Esophagus muscularis mucosa (tissue), 4 donors: ENCODE data around the gene FUCA1. TPM values are rescaled to one million over a fixed set of nuclear protein-coding genes. Genes with fewer than 3 reads are reported as not detected.
"Not testable (repeated sequence)": the region's sequence is repeated elsewhere in the genome, so short reads cannot be mapped to it uniquely, and the experiment has no call there.

Experiments
- DNase-seq: peaks from one replicate; pipeline ENCODE4 v3.0.0-alpha.2; 2017; ENCODE audit errors: extremely low spot score
- H3K27ac ChIP-seq, 4 donors: fragments of 200-600 bp; sonication (generic); replicated peaks in 1 of 4; 1 replicate in 3 of 4; 2 replicates in 1 of 4; pipeline ENCODE4 v1.5.1; 2016 to 2019; ENCODE audit warnings: mild to moderate bottlenecking in 1 of 4
- H3K27me3 ChIP-seq, 4 donors: fragments of 200-600 bp; sonication (generic); one replicate each; pipeline versions ENCODE4 v1.5.1 to v1.6.0; 2016 to 2019
- H3K36me3 ChIP-seq, 4 donors: fragments of 200-600 bp; sonication (generic); one replicate each; pipeline ENCODE4 v1.5.1; 2016 to 2019
- H3K4me1 ChIP-seq, 4 donors: fragments of 200-600 bp; sonication (generic); one replicate each; pipeline ENCODE4 v1.5.1; 2016 to 2019
- H3K4me3 ChIP-seq, 4 donors: fragments of 200-600 bp; sonication (generic); 1 replicate in 2 of 4; 2 replicates in 2 of 4; pipeline ENCODE4 v1.5.1; 2016 to 2019; ENCODE audit warnings: mild to moderate bottlenecking in 4 of 4, moderate library complexity in 1 of 4
- H3K9me3 ChIP-seq, 4 donors: fragments of 200-600 bp; sonication (generic); 1 replicate in 3 of 4; 2 replicates in 1 of 4; pipeline ENCODE4 v1.5.1; 2016 to 2019
- CTCF ChIP-seq, 3 experiments: fragments of 200-600 bp in 2 of 3; fragments of 450-650 bp in 1 of 3; sonication (generic) in 2 of 3; IDR thresholded peaks; one replicate each; pipeline ENCODE4 v1.5.1; 2017 to 2019; ENCODE audit warnings: antibody characterized with exemption in 3 of 3, mild to moderate bottlenecking in 2 of 3, moderate library complexity in 1 of 3
- EP300 ChIP-seq: sonication (generic); formaldehyde crosslinking; IDR thresholded peaks from one replicate; pipeline ENCODE4 v1.6.1; 2017; ENCODE audit warnings: antibody characterized with exemption
- POLR2A ChIP-seq: fragments of 450-650 bp; IDR thresholded peaks from one replicate; pipeline ENCODE4 v1.6.1; 2017; ENCODE audit warnings: antibody characterized with exemption, moderate library complexity, mild to moderate bottlenecking, low read depth
- POLR2AphosphoS5 ChIP-seq, 2 donors: sonication (generic); formaldehyde crosslinking; IDR thresholded peaks; one replicate each; pipeline ENCODE4 v1.6.1; 2017; ENCODE audit warnings: antibody characterized with exemption in 2 of 2
- WGBS: methylation state at CpG from one replicate; pipeline ENCODE4 v1.1.5; 2018; 5-methylcytosine and 5-hydroxymethylcytosine counted together
- intact Hi-C: fragments of 100-400 bp; cut with DNase I; formaldehyde crosslinking; loops from one replicate; pipeline ENCODE4 v1.15.1; 2023
- total RNA-seq, 4 donors: library from RNA; depleted of rRNA; stranded (reverse); fragments of >200 nt; gene quantifications; one replicate each; pipeline versions ENCODE4 v1.1.0 to v1.2.1, GENCODE V29; 2016

FUCA1 gene
- total RNA-seq, 4 donors from 2014 or later, result 20.0 to 25.9 (median 25.2) TPM

GRCh38 chr1:23848673-23849616, 19.1 kb downstream of the FUCA1 start:
- no peak for DNase-seq
- H3K4me1 ChIP-seq, result peaks cover 0 to 12% (median 1%) of the 10 kb centered on the region in 4 donors
- no peaks in the 10 kb centered on the region for H3K27me3 ChIP-seq
- H3K4me3 ChIP-seq, result no peak overlapping the region
- peaks cover 14 to 60% (median 37%) of the 10 kb centered on the region in 4 donors for H3K36me3 ChIP-seq
- WGBS, result 84% methylated on average over 12 of the region's 12 CpGs
- TF ChIP-seq POLR2AphosphoS5 (IDR thresholded peaks at IDR 0.05), result peak in 1 of 2 donors; percentile 14
- TF ChIP-seq EP300, result no peak
- no peak for TF ChIP-seq POLR2A
- no peaks in the 10 kb centered on the region for H3K9me3 ChIP-seq
- intact Hi-C loops, result no loop called here
- H3K27ac ChIP-seq, result peak overlapping the region; percentile 24 to 56 (median 48)

- H3K4me3 ChIP-seq, H3K27ac ChIP-seq, intact Hi-C loops, H3K9me3 ChIP-seq, H3K27me3 ChIP-seq, DNase-seq: not testable (repeated sequence)
- Histone ChIP-seq H3K4me1 (peaks cover 0 to 12% (median 1%) of the 10 kb centered on the region in 4 donors), H3K36me3 (peaks cover 14 to 60% (median 37%) of the 10 kb centered on the region in 4 donors)
- 94% methylated on average over 2 of the region's 2 CpGs for WGBS
These were observed 20.5 kb downstream of the FUCA1 start for GRCh38 chr1:23847482-23848095.

DNA sequence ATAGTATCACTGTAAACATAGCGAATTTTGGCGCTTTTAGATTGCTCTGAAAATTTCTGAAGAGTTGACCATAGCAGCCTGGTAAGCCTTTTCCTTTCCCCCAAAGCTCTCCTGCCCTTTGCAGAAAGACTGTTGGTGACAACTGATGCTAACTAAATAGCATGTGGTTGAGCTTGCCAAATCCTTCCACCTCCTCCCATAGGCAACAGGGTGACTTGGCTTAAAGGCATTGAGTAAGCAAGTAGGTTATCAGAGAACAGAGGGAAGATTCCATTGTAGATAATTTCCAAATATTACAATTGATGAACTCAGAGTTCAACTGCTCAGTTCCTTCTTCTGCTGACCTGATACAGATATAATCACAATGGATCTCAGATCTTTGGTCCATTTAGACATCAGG, 22.9 kb downstream of the FUCA1 start:
- Histone ChIP-seq H3K4me1 (peaks cover 0 to 12% (median 1%) of the 10 kb centered on the region in 4 donors), H3K27me3 (no peaks in the 10 kb centered on the region), H3K9me3 (no peaks in the 10 kb centered on the region), H3K4me3 (no peak overlapping the region), H3K27ac (no peak overlapping the region), H3K36me3 (peaks cover 14 to 48% (median 34%) of the 10 kb centered on the region in 4 donors)
- no peak for DNase-seq
- 100% methylated on average over 2 of the region's 2 CpGs for WGBS
- TF ChIP-seq POLR2A (no peak), EP300 (no peak), CTCF (IDR thresholded peaks at IDR 0.05) (no peak), POLR2AphosphoS5 (IDR thresholded peaks at IDR 0.05) (no peak)
- intact Hi-C loops, result no loop called here

DNA sequence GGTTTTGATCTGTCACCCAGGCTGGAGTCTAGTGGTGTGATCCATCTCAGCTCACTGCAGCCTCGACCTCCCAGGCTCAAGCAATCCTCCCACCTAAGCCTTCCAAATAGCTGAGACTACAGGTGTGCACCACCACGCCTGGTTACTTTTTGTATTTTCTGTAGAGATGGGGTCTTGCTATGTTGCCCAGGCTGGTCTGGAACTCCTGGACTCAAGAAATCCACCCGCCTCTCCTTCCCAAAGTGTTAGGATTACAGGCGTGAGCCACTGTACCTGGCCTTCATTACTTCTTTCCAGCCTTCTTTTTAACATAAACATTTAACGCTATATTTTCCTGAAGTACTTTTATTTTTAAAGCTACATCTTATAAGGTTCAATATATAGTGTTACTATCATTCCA, 24.4 kb downstream of the FUCA1 start:
- TF ChIP-seq POLR2A (no peak), CTCF (IDR thresholded peaks at IDR 0.05) (no peak), POLR2AphosphoS5 (IDR thresholded peaks at IDR 0.05) (no peak), EP300 (no peak)
- DNase-seq, result no peak
- Histone ChIP-seq H3K27ac (no peak overlapping the region), H3K27me3 (no peaks in the 10 kb centered on the region), H3K4me1 (peaks cover 0 to 4% (median 3%) of the 10 kb centered on the region in 4 donors), H3K4me3 (no peak overlapping the region), H3K9me3 (no peaks in the 10 kb centered on the region), H3K36me3 (peaks cover 14 to 42% (median 31%) of the 10 kb centered on the region in 4 donors)
- intact Hi-C loops, result no loop called here
- 95% methylated on average over 5 of the region's 5 CpGs for WGBS

GRCh38 chr1:23838401-23838866, 29.7 kb downstream of the FUCA1 start:
- no peak overlapping the region for H3K27ac ChIP-seq
- whole genome bisulfite sequencing, result 0% methylated on average over 20 of the region's 21 CpGs
- intact Hi-C loops, result no loop called here
- no peaks in the 10 kb centered on the region for H3K9me3 ChIP-seq
- H3K4me3 ChIP-seq, result peak overlapping the region; percentile 39 to 45 (median 43)
- TF ChIP-seq EP300 (no peak), POLR2A (no peak), POLR2AphosphoS5 (IDR thresholded peaks at IDR 0.05) (no peak)
- peaks cover 0 to 11% (median 0%) of the 10 kb centered on the region in 4 donors for H3K27me3 ChIP-seq
- DNase-seq, result peak; percentile 91
- H3K36me3 ChIP-seq, result no peaks in the 10 kb centered on the region
- H3K4me1 ChIP-seq, result peaks cover 4 to 13% (median 12%) of the 10 kb centered on the region in 4 donors

- peak overlapping the region in 3 of 4 donors; percentile 39 to 45 (median 41) for H3K4me3 ChIP-seq
- H3K27me3 ChIP-seq, result peaks cover 0 to 11% (median 0%) of the 10 kb centered on the region in 4 donors
- H3K27ac ChIP-seq, result no peak overlapping the region
- H3K36me3 ChIP-seq, result no peaks in the 10 kb centered on the region
- H3K9me3 ChIP-seq, result no peaks in the 10 kb centered on the region
- peaks cover 4 to 13% (median 12%) of the 10 kb centered on the region in 4 donors for H3K4me1 ChIP-seq
- no peak for DNase-seq
- WGBS, result 30% methylated on average over 11 of the region's 13 CpGs
- intact Hi-C loops, result no loop called here
- no peak for TF ChIP-seq CTCF (IDR thresholded peaks at IDR 0.05)
- TF ChIP-seq POLR2A, result no peak
- no peak for TF ChIP-seq EP300
- no peak for TF ChIP-seq POLR2AphosphoS5 (IDR thresholded peaks at IDR 0.05)
These were observed 30.2 kb downstream of the FUCA1 start for GRCh38 chr1:23837908-23838307.
